NCI-H1417 treated with DMSO at 0.1 percent for 48 hours (cell line): Measurements from ENCODE around the gene ACOT6.
"Not testable (repeated sequence)": the region's sequence is repeated elsewhere in the genome, so short reads cannot be mapped to it uniquely, and the experiment has no call there.

Experiments used
- DNase-seq: peaks from one replicate; lab custom pipeline; 2025; lab: John Stamatoyannopoulos, UW

Gene ACOT6

GRCh38 chr14:73599499-73599898 is 12.8 kb upstream of the ACOT6 start:
- DNase-seq: no peak

GRCh38 chr14:73602994-73603393 is 9.3 kb upstream of the ACOT6 start:
- no peak for DNase-seq

DNA sequence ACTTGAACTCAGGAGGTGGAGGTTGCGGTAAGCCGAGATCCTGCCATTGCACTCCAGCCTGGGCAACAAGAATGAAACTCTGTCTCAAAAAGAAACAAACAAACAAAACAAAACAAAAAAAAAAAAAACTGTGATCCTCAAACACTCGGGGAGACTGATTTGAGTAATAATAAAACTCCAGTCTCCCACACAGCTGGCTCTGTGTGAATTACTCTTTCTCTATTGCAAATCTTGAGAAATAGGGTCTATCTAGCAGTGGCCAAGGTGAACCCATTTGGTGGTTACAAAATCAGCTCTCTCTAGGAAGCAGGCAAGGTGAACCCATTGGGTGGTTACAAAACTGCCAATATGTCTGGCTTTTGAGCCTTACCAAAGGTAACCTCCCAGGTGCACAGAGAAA is 6.0 kb upstream of the ACOT6 start:
- no peak for DNase-seq

GRCh38 chr14:73607241-73607640 is 5.1 kb upstream of the ACOT6 start:
- DNase-seq: no peak

- DNase-seq: no peak
Measured at GRCh38 chr14:73610687-73611086, 1.6 kb upstream of the ACOT6 start.

DNA sequence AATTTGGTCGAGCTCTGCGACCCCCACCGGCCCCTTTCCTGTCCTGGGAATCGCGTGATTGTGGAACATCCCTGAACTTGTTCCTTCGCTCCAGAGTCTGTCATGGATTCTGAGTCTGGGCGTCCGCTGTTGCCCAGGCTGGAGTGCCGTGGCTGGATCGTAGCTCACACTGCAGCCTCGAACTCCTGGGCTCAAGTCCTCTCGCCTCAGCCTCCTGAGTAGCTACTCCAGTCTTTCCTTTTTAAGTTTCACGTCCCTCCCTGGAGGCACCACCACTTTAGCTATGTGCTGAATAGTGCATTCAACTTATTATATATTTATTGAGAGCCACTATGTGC is 698 bp downstream of the ACOT6 start:
- DNase-seq: no peak

DNA sequence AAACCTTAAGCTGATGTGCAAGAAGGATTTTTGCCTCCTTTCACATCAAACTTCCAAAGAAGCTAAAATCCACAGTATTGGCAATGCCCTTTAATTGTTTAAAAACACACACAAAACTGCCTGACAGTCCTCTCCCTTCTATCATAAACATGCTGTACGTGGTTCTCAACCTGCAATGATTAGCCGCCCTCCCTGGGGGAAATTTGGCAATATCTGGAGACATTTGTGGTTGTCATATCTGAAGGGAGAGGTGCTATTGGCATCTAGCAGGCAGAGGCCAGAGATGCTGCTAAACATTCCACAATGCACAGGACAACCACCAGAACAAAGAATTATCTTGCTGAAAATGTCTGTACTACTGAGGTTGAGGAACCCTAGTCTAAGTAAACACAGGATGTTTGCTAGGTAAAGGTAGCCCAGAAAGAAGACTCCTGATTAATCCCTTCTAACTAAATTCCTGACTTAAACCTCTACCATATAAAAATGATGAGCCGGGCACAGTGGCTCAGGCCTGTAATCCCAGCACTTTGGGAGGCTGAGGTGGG is 1.2 kb downstream of the ACOT6 start:
- DNase-seq: no peak

DNA sequence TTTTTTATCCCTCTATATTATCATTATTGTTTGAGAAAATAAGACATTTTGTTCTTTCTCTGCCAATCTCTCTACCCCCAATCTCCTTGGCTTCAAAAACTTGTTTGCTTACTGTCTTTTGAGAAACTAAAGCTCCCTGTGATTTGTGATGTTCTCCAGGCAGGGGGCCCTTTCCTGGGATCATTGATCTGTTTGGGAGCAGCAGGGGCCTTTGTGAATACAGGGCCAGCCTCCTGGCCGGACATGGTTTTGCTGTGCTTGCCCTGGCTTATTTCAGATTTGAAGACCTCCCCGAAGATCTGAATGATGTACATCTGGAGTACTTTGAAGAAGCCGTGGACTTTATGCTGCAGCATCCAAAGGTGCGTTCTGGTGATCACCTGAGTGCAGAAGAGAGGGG is 4.5 kb downstream of the ACOT6 start:
- DNase-seq: no peak

GRCh38 chr14:73619524-73619923 is 7.2 kb downstream of the ACOT6 start:
- no peak for DNase-seq

DNA sequence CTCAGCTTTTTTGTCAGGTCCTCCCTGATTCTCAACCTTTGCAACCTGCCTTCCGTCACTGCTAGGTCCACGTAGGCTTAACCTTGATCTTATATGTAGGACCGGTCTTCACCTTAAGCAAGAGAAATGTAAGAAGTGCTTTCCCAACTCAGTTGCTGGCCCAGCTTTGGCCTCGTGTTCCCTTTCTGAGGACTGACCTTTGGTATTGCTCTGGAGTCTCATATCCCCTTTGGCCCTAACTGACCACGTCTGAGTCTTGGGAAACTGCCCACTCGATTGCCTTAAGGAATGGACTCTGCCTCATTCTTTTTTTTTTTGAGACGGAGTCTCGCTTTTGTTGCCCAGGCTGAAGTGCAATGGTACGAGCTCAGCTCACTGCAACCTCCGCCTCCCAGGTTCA is 8.0 kb downstream of the ACOT6 start:
- DNase-seq: no peak

- DNase-seq: no peak
Measured at GRCh38 chr14:73623504-73624054, 11.3 kb downstream of the ACOT6 start.

DNA sequence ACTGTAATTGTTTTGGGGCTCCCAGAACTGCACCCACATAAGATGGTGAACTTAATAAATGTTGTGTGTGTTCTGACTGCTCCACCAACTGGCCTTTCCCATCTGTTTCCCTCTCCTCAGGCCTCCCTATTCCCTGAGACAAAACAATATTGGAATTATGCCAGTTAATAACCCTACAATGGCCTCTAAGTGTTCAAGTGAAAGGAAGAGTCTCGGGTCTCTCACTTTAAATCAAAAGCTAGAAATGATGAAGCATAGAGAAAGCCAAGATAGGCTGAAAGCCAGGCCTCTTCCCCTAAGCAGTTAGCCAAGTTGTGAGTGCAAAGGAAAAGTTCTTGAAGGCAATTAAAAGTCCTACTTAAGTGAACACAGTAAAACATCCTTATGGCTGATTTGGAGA is 13.4 kb downstream of the ACOT6 start:
- no peak for DNase-seq

DNA sequence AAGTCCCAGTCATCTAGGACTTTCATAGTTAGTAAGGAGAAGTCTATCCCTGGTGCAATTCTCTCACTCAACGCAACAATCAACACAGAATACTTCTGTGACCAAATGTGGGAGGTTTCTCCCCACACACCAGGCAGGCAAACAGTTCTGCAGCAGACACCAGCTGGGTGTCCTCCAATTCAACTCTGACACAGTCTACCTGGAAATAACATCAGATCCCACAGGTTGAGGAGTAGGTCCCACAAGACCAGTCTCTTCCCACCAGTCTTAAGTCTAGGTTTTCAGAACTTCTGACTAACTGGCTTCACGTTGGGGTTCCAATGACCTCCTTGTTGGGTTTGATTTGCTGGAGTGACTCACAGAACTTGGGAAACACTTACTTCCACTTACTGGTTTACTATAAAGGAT is 14.8 kb downstream of the ACOT6 start:
- DNase-seq: no peak

DNA sequence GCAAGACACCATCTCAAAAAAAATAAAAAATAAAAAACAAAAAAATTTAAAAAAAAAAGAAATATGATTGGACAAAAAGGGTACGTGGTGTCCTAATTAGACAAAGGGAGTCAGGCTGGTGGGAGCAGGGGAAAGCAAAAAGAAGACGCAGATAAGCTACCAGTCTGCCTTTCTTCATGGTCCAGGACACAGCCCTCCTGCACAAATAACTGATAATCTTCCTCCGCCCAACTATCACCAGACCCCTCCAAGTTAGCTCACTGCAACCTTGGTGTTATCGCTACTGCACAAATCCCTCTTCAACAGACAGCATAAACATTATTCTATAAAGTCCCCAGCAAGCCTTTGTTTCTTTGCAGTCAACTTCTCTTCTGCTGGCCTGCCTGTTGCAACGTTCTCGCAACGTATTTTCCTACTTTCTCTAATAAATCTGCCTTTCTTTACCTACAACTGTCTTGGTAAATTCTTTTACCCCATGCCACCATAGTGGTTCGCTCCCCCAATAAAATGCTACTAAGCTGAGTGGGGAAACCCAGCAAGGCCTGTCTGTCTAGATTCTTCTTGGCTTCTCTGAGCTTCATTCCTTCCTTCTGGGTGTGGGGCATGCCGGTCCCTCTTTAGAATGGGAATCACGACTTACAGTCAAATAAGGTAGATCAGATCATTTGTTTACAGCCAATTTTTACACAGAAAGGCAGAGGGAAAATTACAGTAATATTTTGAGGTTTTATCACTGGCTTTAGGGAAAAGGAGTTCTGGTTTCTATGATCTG is 17.9 kb downstream of the ACOT6 start:
- DNase-seq: no peak

GRCh38 chr14:73633116-73634010 is 21.0 kb downstream of the ACOT6 start:
- DNase-seq: peak; percentile 23

- peak; percentile 32 for DNase-seq
Measured at GRCh38 chr14:73634011-73634833, 21.9 kb downstream of the ACOT6 start.

DNA sequence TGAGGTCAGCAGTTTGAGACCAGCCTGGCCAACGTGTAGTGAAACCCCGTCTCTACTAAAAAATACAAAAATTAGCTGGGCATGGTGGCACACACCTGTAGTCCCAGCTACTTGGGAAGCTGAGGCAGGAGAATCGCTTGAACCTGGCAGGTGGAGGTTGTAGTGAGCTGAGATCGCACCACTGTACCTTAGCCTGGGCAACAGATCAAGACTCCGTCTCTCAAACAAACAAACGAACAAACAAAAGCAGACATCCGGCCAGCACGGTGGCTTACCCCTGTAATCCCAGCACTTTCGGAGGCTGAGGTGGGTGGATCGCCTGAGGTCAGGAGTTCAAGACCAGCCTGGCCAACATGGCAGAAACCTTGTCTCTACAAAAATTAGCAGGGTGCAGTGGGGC is 24.0 kb downstream of the ACOT6 start:
- not testable (repeated sequence) for DNase-seq

DNA sequence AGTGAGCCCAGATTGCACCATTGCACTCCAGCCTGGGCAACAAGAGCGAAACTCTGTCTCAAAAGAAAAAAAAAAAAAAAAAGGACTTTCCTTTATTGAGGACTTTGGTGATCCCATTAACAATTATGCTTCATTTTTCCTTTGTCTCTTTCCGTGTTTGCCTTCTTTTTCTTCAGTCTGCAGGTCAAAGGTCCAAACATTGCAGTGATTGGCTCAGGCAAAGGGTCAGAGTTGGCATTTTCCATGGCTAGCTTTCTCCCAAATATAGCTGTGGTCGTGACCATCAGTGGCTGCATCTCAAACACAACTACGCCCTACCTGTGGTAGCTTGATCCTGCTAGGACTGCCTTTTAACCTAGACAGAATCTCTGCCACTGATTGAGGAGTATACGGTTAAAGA is 25.5 kb downstream of the ACOT6 start:
- DNase-seq: no peak

DNA sequence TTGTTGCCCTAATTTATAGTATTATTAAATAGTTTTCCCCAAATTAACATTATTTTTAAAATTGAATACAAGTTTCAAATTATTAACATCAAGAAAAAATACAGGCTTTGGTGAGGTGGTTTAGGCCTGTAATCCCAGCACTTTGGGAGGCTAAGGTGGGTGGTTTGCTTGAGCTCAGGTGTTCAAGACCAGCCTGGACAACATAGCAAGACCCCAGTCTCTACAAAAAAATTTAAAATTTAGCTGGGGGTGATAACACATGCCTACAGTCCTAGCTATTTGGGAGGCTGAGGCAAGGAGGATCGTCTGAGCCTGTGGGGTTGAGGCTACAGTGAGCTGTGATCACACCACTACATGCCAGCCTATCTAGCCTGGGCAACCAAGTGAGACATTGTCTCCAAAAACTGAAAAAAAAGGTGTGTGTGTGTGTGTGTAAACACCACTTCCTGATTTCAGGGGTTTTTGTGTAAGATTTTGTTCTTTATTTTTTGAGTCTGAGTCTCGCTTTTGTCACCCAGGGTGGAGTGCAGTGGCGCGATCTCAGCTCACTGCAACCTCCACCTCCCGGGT is 28.6 kb downstream of the ACOT6 start:
- DNase-seq: no peak

DNA sequence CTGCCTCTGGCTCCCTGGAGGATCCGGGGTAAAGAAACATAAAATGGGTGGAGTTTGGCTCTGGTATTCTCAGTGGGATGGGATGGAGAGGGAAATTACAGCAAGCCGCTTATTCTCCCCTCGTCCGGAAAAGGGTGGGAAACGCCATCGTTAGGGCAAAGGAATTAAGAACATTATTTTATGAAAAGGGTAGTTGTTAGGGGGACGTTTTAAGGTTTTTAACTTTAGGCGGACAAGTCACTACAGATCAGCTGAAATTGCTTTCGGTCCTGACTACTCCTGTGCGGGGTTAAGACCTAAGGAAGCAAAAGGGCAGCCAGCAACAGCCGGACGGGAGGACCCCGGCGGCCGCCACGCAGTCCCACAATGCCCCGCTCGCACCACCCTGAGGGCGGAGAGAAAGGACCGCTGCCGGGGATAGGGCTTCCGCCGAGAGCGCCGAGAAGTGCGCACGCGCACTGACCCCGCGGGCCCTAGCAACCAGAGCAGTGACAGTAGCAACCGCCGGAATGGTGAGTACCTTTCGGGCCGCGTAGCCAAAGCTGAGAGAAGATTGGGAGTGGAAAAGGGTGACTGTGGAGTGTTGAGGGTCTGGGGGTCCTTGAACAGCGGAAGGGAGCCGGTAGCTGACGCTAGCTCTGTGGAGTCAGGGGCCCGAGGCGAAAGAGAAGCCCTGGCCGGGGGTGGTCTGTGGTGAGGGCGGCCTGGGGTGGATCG is 32.4 kb downstream of the ACOT6 start, which contains the start of gene DNAL1:
Gene DNAL1, plus strand, starts transcription at position 456 of the 717 bp plus-strand sequence. Its CDS starts 54 bp downstream, at position 510.
- DNase-seq: peak; percentile 92

GRCh38 chr14:73645248-73645610 is 32.9 kb downstream of the ACOT6 start:
- no peak for DNase-seq
